ENCODE data around the gene ZNF592. TPM values are rescaled to one million over a fixed set of nuclear protein-coding genes. Genes with fewer than 3 reads are reported as not detected.

Gene ZNF592
- total and polyA plus RNA-seq, 2 donors (not counting 3 experiments of a cell fraction or from before 2014, with no cell fraction given): 12.3 to 21.1 TPM

- Histone ChIP-seq H3K27ac (ENCODE audit: insufficient read depth, low read depth, low read length) (no peak overlapping the region), H3K9me1 (replicated peaks; ENCODE audit: control insufficient read depth, extremely low read depth, insufficient read depth, low read length) (no peaks in the 10 kb centered on the region), H4K20me1 (replicated peaks; ENCODE audit: control insufficient read depth, extremely low read depth, insufficient read depth, low read length) (no peaks in the 10 kb centered on the region), H3K4me3 (replicated peaks in 1 of 3; ENCODE audit: insufficient read depth in 1 of 3, low read depth in 1 of 3, low read length in 3 of 3) (no peak overlapping the region), H3K4me2 (ENCODE audit: insufficient read depth, low read length) (no peak overlapping the region), H3K79me2 (ENCODE audit: control insufficient read depth, insufficient read depth, low read length) (peaks cover 2% of the 10 kb centered on the region), H3K9me3 (replicated peaks; ENCODE audit: control insufficient read depth, insufficient read depth, low read length) (no peaks in the 10 kb centered on the region), H3K36me3 (ENCODE audit: control insufficient read depth in 2 of 2, extremely low read depth in 1 of 2, insufficient read depth in 2 of 2, low read length in 2 of 2) (peaks cover 19 to 34% of the 10 kb centered on the region in 2 experiments), H2AFZ (ENCODE audit: low read depth, low read length) (no peak overlapping the region), H3K4me1 (ENCODE audit: control insufficient read depth, extremely low read depth, insufficient read depth, low read length) (no peaks in the 10 kb centered on the region), H3K9ac (replicated peaks; ENCODE audit: extremely low read depth, insufficient read depth, low read length) (no peak overlapping the region), H3K27me3 (ENCODE audit: control insufficient read depth in 2 of 2, insufficient read depth in 2 of 2, low read length in 2 of 2) (no peaks in the 10 kb centered on the region)
- no TSS peak for BruUV-seq (replicated peaks)
- ChIA-PET POLR2A (no interaction called here), CTCF (no interaction called here)
- no peak for DNase-seq (ENCODE audit: low read depth, low spot score)
- intact Hi-C loops (cut with micrococcal nuclease): no loop called here
- dilution Hi-C loops (cut with MboI; ENCODE audit: extremely low pct_ligation_motif_present, low sequenced_read_pairs): no loop called here
- TF ChIP-seq POLR2AphosphoS5 (IDR thresholded peaks at IDR 0.05; ENCODE audit: insufficient read depth, low read depth, low read length) (no peak), JUN (IDR thresholded peaks at IDR 0.05; ENCODE audit: borderline replicate concordance, insufficient read depth, insufficient read length, low read depth) (no peak), FOS (IDR thresholded peaks at IDR 0.05; ENCODE audit: borderline replicate concordance, insufficient read depth, low read length) (no peak), EZH2 (IDR thresholded peaks at IDR 0.05; ENCODE audit: borderline replicate concordance, low read depth, low read length, severe bottlenecking) (no peak), GATA2 (IDR thresholded peaks at IDR 0.05; ENCODE audit: insufficient read depth, insufficient read length, low read depth, low read length) (no peak), POLR2A (IDR thresholded peaks at IDR 0.05; ENCODE audit: low read depth, low read length) (no peak), MYC (IDR thresholded peaks at IDR 0.05; ENCODE audit: low read depth, low read length) (no peak)
- TF ChIP-seq, protein P1, sequence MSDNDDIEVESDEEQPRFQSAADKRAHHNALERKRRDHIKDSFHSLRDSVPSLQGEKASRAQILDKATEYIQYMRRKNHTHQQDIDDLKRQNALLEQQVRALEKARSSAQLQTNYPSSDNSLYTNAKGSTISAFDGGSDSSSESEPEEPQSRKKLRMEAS (IDR thresholded peaks at IDR 0.05; ENCODE audit: insufficient read depth, insufficient read length): no peak
- TF ChIP-seq, protein P2, sequence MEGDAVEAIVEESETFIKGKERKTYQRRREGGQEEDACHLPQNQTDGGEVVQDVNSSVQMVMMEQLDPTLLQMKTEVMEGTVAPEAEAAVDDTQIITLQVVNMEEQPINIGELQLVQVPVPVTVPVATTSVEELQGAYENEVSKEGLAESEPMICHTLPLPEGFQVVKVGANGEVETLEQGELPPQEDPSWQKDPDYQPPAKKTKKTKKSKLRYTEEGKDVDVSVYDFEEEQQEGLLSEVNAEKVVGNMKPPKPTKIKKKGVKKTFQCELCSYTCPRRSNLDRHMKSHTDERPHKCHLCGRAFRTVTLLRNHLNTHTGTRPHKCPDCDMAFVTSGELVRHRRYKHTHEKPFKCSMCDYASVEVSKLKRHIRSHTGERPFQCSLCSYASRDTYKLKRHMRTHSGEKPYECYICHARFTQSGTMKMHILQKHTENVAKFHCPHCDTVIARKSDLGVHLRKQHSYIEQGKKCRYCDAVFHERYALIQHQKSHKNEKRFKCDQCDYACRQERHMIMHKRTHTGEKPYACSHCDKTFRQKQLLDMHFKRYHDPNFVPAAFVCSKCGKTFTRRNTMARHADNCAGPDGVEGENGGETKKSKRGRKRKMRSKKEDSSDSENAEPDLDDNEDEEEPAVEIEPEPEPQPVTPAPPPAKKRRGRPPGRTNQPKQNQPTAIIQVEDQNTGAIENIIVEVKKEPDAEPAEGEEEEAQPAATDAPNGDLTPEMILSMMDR (IDR thresholded peaks at IDR 0.05; ENCODE audit: extremely low read depth in 1 of 2, insufficient read depth in 1 of 2, low read depth in 1 of 2, low read length in 2 of 2): no peak
- no peak for FAIRE-seq
These were observed 50.1 kb downstream of the ZNF592 start for GRCh38 chr15:84798436-84798946.
